Measurements from ENCODE around the gene MAT2A. TPM values are rescaled to one million over a fixed set of nuclear protein-coding genes. Genes with fewer than 3 reads are reported as not detected.

Gene MAT2A
- total and polyA plus RNA-seq, 10 of the 15 experiments (the other 5 are each of a cell fraction or from before 2014, with no cell fraction given) = 97.6 to 408 (median 290) TPM

DNA sequence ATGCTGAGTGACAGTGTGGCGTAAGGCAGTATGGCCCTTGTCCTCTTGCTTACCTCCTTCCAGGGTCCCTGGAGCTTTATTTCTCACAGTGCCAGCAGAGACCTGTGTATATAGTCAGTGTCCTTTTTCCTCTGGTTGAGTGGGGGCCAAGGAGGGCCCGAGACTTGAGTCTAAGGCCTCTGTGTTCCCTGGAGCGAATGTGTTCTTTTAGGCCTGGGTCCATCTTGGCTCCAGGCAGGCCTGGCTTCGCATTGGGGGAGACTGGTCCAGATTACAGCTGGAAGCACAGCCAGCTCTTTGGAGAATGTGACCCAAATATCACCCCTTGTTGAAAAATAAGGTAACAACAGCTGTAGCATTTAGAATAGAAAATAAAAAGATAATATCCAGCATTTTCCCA is 50.2 kb downstream of the MAT2A start:
- ATAC-seq (no peak), DNase-seq (ENCODE audit: low read depth, low spot score) (no peak), FAIRE-seq (no peak)
- no peak for TF ChIP-seq POU2F2 (IDR thresholded peaks at IDR 0.05; ENCODE audit: borderline replicate concordance, low read depth, low read length)
- no peak for TF ChIP-seq NFYA (IDR thresholded peaks at IDR 0.05; ENCODE audit: borderline replicate concordance, low read depth, low read length)
- no peak for TF ChIP-seq MEF2B (IDR thresholded peaks at IDR 0.05; ENCODE audit: partially characterized antibody, poor library complexity, severe bottlenecking)
- TF ChIP-seq BRCA1 (IDR thresholded peaks at IDR 0.05; ENCODE audit: low read depth, low read length) = no peak
- no peak for TF ChIP-seq ZZZ3 (IDR thresholded peaks at IDR 0.05; ENCODE audit: control insufficient read depth, insufficient read length, low read depth)
- no peak for TF ChIP-seq EZH2 (IDR thresholded peaks at IDR 0.05; ENCODE audit: borderline replicate concordance, control insufficient read depth, low read depth, low read length)
- no peak for TF ChIP-seq ATF7 (IDR thresholded peaks at IDR 0.05; ENCODE audit: low read depth)
- TF ChIP-seq, protein P1, sequence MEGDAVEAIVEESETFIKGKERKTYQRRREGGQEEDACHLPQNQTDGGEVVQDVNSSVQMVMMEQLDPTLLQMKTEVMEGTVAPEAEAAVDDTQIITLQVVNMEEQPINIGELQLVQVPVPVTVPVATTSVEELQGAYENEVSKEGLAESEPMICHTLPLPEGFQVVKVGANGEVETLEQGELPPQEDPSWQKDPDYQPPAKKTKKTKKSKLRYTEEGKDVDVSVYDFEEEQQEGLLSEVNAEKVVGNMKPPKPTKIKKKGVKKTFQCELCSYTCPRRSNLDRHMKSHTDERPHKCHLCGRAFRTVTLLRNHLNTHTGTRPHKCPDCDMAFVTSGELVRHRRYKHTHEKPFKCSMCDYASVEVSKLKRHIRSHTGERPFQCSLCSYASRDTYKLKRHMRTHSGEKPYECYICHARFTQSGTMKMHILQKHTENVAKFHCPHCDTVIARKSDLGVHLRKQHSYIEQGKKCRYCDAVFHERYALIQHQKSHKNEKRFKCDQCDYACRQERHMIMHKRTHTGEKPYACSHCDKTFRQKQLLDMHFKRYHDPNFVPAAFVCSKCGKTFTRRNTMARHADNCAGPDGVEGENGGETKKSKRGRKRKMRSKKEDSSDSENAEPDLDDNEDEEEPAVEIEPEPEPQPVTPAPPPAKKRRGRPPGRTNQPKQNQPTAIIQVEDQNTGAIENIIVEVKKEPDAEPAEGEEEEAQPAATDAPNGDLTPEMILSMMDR (IDR thresholded peaks at IDR 0.05 in 2 of 3, conservative IDR thresholded peaks at IDR 0.05 in 1 of 3; ENCODE audit: control insufficient read depth in 2 of 3, extremely low read depth in 1 of 3, insufficient read depth in 1 of 3, low read depth in 3 of 3, low read length in 3 of 3) = no peak
- TF ChIP-seq YBX1 (IDR thresholded peaks at IDR 0.05) = no peak
- Histone ChIP-seq H3K9ac (ENCODE audit: control insufficient read depth, insufficient read depth, low read length) (no peak overlapping the region), H4K20me1 (ENCODE audit: control insufficient read depth, insufficient read depth) (no peaks in the 10 kb centered on the region), H3K9me3 (replicated peaks; ENCODE audit: control insufficient read depth, insufficient read depth, low read length) (no peaks in the 10 kb centered on the region), H3K4me3 (no peak overlapping the region), H3K36me3 (ENCODE audit: control insufficient read depth in 2 of 2, insufficient read depth in 2 of 2, low read length in 1 of 2) (no peaks in the 10 kb centered on the region), H3K4me2 (ENCODE audit: control insufficient read depth, insufficient read depth) (no peak overlapping the region), H3K4me1 (ENCODE audit: control insufficient read depth, insufficient read depth, low read length) (peaks cover 14% of the 10 kb centered on the region), H2AFZ (ENCODE audit: control insufficient read depth, low read depth, low read length) (no peak overlapping the region), H3K27ac (ENCODE audit: control insufficient read depth, insufficient read depth) (no peak overlapping the region), H3K27me3 (replicated peaks in 1 of 2; ENCODE audit: control insufficient read depth in 2 of 2, insufficient read depth in 2 of 2, low read length in 1 of 2) (no peaks in the 10 kb centered on the region), H3K79me2 (ENCODE audit: control insufficient read depth, insufficient read depth, low read length) (no peaks in the 10 kb centered on the region; the same call in 1 of the 2 replicates)
- ChIA-PET POLR2A (no interaction called here), CTCF (no interaction called here), SMC1A (ENCODE audit: uncharacterized antibody, unreplicated experiment) (no interaction called here), RAD21 (ENCODE audit: unreplicated experiment) (no interaction called here)
- in situ Hi-C loops (cut with MboI) (no loop called here), intact Hi-C loops (cut with micrococcal nuclease; ENCODE audit: unreplicated experiment) (no loop called here)
- 92% methylated on average over 4 of the region's 4 CpGs for WGBS (ENCODE audit: insufficient coverage, insufficient replicate concordance, low lambda C conversion rate, missing lambda C conversion rate)
- no TSS peak for BruUV-seq (replicated peaks)
